H1 (cell line): ENCODE measurements around the gene UROC1. TPM values are rescaled to one million over a fixed set of nuclear protein-coding genes. Genes with fewer than 3 reads are reported as not detected.

Source experiments
- CTCF ChIA-PET: fragments of 300-600 bp; sonication (Branson Sonifier 250); formaldehyde crosslinking; loops from one replicate; lab custom pipeline; 2021; ENCODE audit not compliant: partially characterized antibody; lab: Charles Lee
- POLR2A ChIA-PET: fragments of 300-600 bp; sonication (Branson Sonifier 250); formaldehyde crosslinking; loops from one replicate; lab custom pipeline; 2021; ENCODE audit warnings: inconsistent platforms; ENCODE audit not compliant: partially characterized antibody; lab: Charles Lee
- DNase-seq, 2 experiments: peaks; one replicate each; pipeline versions ENCODE4 v3.0.0 to v3.0.0-alpha.2; 2010 to 2022; ENCODE audit warnings: low spot score in 2 of 2, low read depth in 1 of 2, mixed read lengths in 1 of 2
- FAIRE-seq: peaks from 2 replicates; lab custom pipeline; 2011; peaks lifted over from hg19 to GRCh38; lab: Jason Lieb, UNC
- H2AFZ ChIP-seq: 2 replicates; pipeline ENCODE4 v1.8.1; 2012; ENCODE audit warnings: low read length, inconsistent platforms
- H2AK5ac ChIP-seq: 2 replicates; pipeline ENCODE4 v1.6.1; 2013; ENCODE audit warnings: low read depth, low read length
- H2BK120ac ChIP-seq: replicated peaks from 2 replicates; pipeline ENCODE3; 2013; ENCODE audit warnings: low read depth, low read length, inconsistent platforms
- H2BK12ac ChIP-seq: 2 replicates; pipeline ENCODE4 v1.6.1; 2013; ENCODE audit warnings: low read depth, low read length
- H2BK15ac ChIP-seq: 2 replicates; pipeline ENCODE4 v1.6.1; 2013; ENCODE audit warnings: low read length
- H2BK20ac ChIP-seq: 2 replicates; pipeline ENCODE4 v1.6.1; 2013; ENCODE audit warnings: low read length
- H2BK5ac ChIP-seq: 2 replicates; pipeline ENCODE4 v1.6.1; 2013; ENCODE audit warnings: low read depth, low read length
- H3K14ac ChIP-seq: 2 replicates; pipeline ENCODE4 v1.6.1; 2013; ENCODE audit warnings: inconsistent platforms; ENCODE audit not compliant: insufficient read length
- H3K18ac ChIP-seq: 2 replicates; pipeline ENCODE4 v1.6.1; 2013; ENCODE audit warnings: low read length; ENCODE audit errors: extremely low read depth
- H3K23ac ChIP-seq: 2 replicates; pipeline ENCODE4 v1.6.1; 2013; ENCODE audit warnings: inconsistent platforms; ENCODE audit not compliant: insufficient read length
- H3K23me2 ChIP-seq: 2 replicates; pipeline ENCODE4 v1.6.1; 2013; ENCODE audit warnings: low read depth, low read length
- H3K27ac ChIP-seq: 2 replicates; pipeline ENCODE4 v1.6.1; 2011; ENCODE audit warnings: low read depth, low read length, inconsistent platforms
- H3K27me3 ChIP-seq, 4 experiments: replicated peaks in 1 of 4; 1 replicate in 1 of 4; 2 replicates in 3 of 4; pipeline versions ENCODE4 v1.6.1 to v1.8.1; 2011 to 2013; ENCODE audit warnings: low read length in 3 of 4, mild to moderate bottlenecking in 3 of 4, inconsistent platforms in 2 of 4, mixed read lengths in 2 of 4, moderate library complexity in 1 of 4; ENCODE audit not compliant: control insufficient read depth in 3 of 4, insufficient read depth in 3 of 4; ENCODE audit errors: extremely low read depth in 1 of 4
- H3K36me3 ChIP-seq, 4 experiments: 2 replicates each; pipeline versions ENCODE4 v1.6.1 to v1.8.1; 2011 to 2013; ENCODE audit warnings: mild to moderate bottlenecking in 4 of 4, low read length in 3 of 4, moderate library complexity in 2 of 4, control low read depth in 1 of 4, inconsistent platforms in 1 of 4; ENCODE audit not compliant: insufficient read depth in 4 of 4, control insufficient read depth in 2 of 4
- H3K4ac ChIP-seq: replicated peaks from 2 replicates; pipeline ENCODE3; 2013; ENCODE audit warnings: low read length, low read depth, mixed read lengths, inconsistent platforms; ENCODE audit not compliant: insufficient read length
- H3K4me1 ChIP-seq, 4 experiments: replicated peaks in 1 of 4; 1 replicate in 1 of 4; 2 replicates in 3 of 4; pipeline versions ENCODE4 v1.6.1 to v1.8.1; 2011 to 2013; ENCODE audit warnings: low read length in 3 of 4, inconsistent platforms in 2 of 4, mixed read lengths in 1 of 4; ENCODE audit not compliant: insufficient read depth in 4 of 4, control insufficient read depth in 3 of 4
- H3K4me2 ChIP-seq, 2 experiments: 2 replicates each; pipeline versions ENCODE4 v1.6.1 to v1.8.1; 2011 to 2013; ENCODE audit warnings: low read depth in 2 of 2, low read length in 2 of 2, control low read depth in 1 of 2, inconsistent platforms in 1 of 2, mild to moderate bottlenecking in 1 of 2; ENCODE audit not compliant: insufficient read depth in 1 of 2
- H3K4me3 ChIP-seq, 4 experiments: fragments of 200-600, 300-600 bp in 1 of 4; sonication (generic), shearing (Covaris generic), sonication (Bioruptor Twin) in 1 of 4; 2 replicates each; pipeline versions ENCODE4 v1.5.1 to v1.8.1; 2011 to 2016; ENCODE audit warnings: low read length in 4 of 4, low read depth in 3 of 4, control low read depth in 2 of 4, inconsistent platforms in 2 of 4, mild to moderate bottlenecking in 2 of 4, mixed read lengths in 1 of 4, moderate library complexity in 1 of 4; ENCODE audit not compliant: insufficient read depth in 2 of 4; ENCODE audit errors: extremely low read depth in 1 of 4
- H3K56ac ChIP-seq: replicated peaks from 2 replicates; pipeline ENCODE3; 2013; ENCODE audit warnings: low read depth, mild to moderate bottlenecking, mixed read lengths, low read length, inconsistent platforms; ENCODE audit not compliant: insufficient read length
- H3K79me1 ChIP-seq: 2 replicates; pipeline ENCODE4 v1.6.1; 2013; ENCODE audit warnings: low read depth, low read length, control low read depth
- H3K79me2 ChIP-seq, 2 experiments: 2 replicates each; pipeline versions ENCODE4 v1.6.1 to v1.8.1; 2012 to 2013; ENCODE audit warnings: low read length in 2 of 2, mild to moderate bottlenecking in 2 of 2, inconsistent platforms in 1 of 2; ENCODE audit not compliant: insufficient read depth in 2 of 2, control insufficient read depth in 1 of 2
- H3K9ac ChIP-seq, 4 experiments: replicated peaks in 1 of 4; 1 replicate in 1 of 4; 2 replicates in 3 of 4; pipeline versions ENCODE4 v1.6.1 to v1.8.1; 2011 to 2013; ENCODE audit warnings: low read depth in 3 of 4, low read length in 3 of 4, control low read depth in 2 of 4, mild to moderate bottlenecking in 2 of 4, moderate library complexity in 2 of 4, inconsistent platforms in 1 of 4; ENCODE audit errors: extremely low read depth in 1 of 4
- H3K9me3 ChIP-seq, 2 experiments: 2 replicates each; pipeline versions ENCODE4 v1.6.1 to v1.8.1; 2012 to 2013; ENCODE audit warnings: mild to moderate bottlenecking in 2 of 2, moderate library complexity in 2 of 2, control low read depth in 1 of 2, inconsistent platforms in 1 of 2, low read depth in 1 of 2, low read length in 1 of 2, mixed read lengths in 1 of 2; ENCODE audit not compliant: insufficient read depth in 2 of 2
- H4K20me1 ChIP-seq, 2 experiments: replicated peaks in 1 of 2; 2 replicates each; pipeline versions ENCODE3 to v1.8.1; 2011 to 2013; ENCODE audit warnings: inconsistent platforms in 2 of 2, low read length in 2 of 2, mild to moderate bottlenecking in 1 of 2; ENCODE audit not compliant: insufficient read depth in 2 of 2, control insufficient read depth in 1 of 2
- H4K5ac ChIP-seq: 2 replicates; pipeline ENCODE4 v1.6.1; 2013; ENCODE audit warnings: low read length, low read depth, mixed read lengths, inconsistent platforms; ENCODE audit not compliant: insufficient read length
- H4K8ac ChIP-seq: 2 replicates; pipeline ENCODE4 v1.8.0; 2013; ENCODE audit warnings: mild to moderate bottlenecking, moderate library complexity, low read length, inconsistent platforms; ENCODE audit not compliant: insufficient read depth; ENCODE audit errors: extremely low read depth
- H4K91ac ChIP-seq: replicated peaks from 2 replicates; pipeline ENCODE3; 2013; ENCODE audit warnings: low read length, mixed read lengths, inconsistent platforms; ENCODE audit not compliant: insufficient read length
- WGBS, 2 experiments: shearing (Covaris generic) in 1 of 2; methylation state at CpG; one replicate each; pipeline versions ENCODE4 v1.1.6 to v1.1.7; 2013 to 2015; ENCODE audit warnings: low lambda C conversion rate in 2 of 2, mixed read lengths in 2 of 2, inconsistent platforms in 1 of 2, low coverage in 1 of 2, missing lambda C conversion rate in 1 of 2; ENCODE audit not compliant: insufficient replicate concordance in 2 of 2, insufficient coverage in 1 of 2, insufficient read length in 1 of 2; ENCODE audit errors: extremely low coverage in 1 of 2, missing lambda C conversion rate in 1 of 2; 5-methylcytosine and 5-hydroxymethylcytosine counted together
- polyA plus RNA-seq, 7 experiments: library from polyadenylated mRNA; depleted of rRNA in 3 of 7; stranded (reverse) in 5 of 7; unstranded in 2 of 7; fragments of >200 nt in 5 of 7; fragments of 200-250 nt in 2 of 7; gene quantifications; 1 replicate in 5 of 7; 2 replicates in 1 of 7; 4 replicates in 1 of 7; pipeline versions ENCODE4 v1.2.1 to v1.2.3, GENCODE V29; 2011 to 2013; ENCODE audit warnings: missing spikeins in 2 of 7, mixed read lengths in 2 of 7
- total RNA-seq: library from RNA; stranded (reverse); fragmentation: NEBNext Ultra II Directional; extraction: Animal tissue kit (Norgen Biotek cat#: 25700); gene quantifications from 2 replicates; pipeline ENCODE4 v1.2.1, GENCODE V29; 2021

Gene UROC1
- total and polyA plus RNA-seq, 2 of the 8 experiments (the other 6 are each of a cell fraction or from before 2014, with no cell fraction given): 0.03 TPM; not detected in 1

DNA sequence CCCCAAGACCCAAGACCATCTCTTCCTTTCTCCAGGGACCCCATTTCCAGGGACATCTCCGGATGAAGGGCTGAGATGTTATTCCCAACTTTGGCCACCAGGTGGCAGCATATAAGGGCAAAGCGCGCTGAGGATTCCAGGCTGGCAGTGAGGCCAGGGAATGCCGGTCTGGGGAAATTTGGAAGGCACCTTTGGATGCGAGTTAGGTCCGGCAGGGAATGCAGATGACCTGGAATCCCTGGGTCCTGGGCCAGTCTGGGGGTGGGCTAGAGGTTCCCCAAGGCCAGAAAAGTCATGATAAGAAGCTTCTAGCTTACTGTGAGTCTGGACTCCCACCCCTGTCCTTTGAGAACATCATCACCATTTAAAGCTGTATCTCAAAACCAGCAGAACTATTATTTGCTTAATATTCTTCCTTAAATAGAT is 4.8 kb upstream of the UROC1 start:
- Histone ChIP-seq H3K79me2 (no peaks in the 10 kb centered on the region), H4K20me1 (no peaks in the 10 kb centered on the region), H3K4me3 (no peak overlapping the region), H3K9me3 (no peaks in the 10 kb centered on the region), H3K27ac (no peak overlapping the region), H2AFZ (no peak overlapping the region), H2BK12ac (no peak overlapping the region), H3K27me3 (peaks cover 0 to 16% (median 11%) of the 10 kb centered on the region in 4 experiments; a peak in 5 of 7 replicates), H2BK15ac (no peak overlapping the region; the same call in 1 of the 2 replicates), H4K5ac (no peak overlapping the region), H3K23ac (no peak overlapping the region), H3K4me1 (peaks cover 0 to 15% (median 10%) of the 10 kb centered on the region in 4 experiments; a peak in 6 of 7 replicates), H3K4ac (no peak overlapping the region), H3K4me2 (no peak overlapping the region), H3K56ac (no peak overlapping the region), H2BK5ac (no peak overlapping the region), H2AK5ac (no peak overlapping the region), H3K18ac (no peak overlapping the region), H3K79me1 (no peaks in the 10 kb centered on the region), H4K8ac (no peak overlapping the region), H3K14ac (no peak overlapping the region), H4K91ac (no peak overlapping the region), H2BK120ac (no peak overlapping the region), H3K36me3 (no peaks in the 10 kb centered on the region), H3K9ac (no peak overlapping the region), H3K23me2 (peaks cover 5% of the 10 kb centered on the region; the same call in 1 of the 2 replicates), H2BK20ac (no peak overlapping the region)
- FAIRE-seq (peak; percentile 75), DNase-seq (peak in 1 of 2 experiments; percentile 87)
- ChIA-PET POLR2A (no interaction called here), CTCF (interaction anchor here (0.6 to 4.1 kb wide), 24 partner anchors 8 to 470 kb away, joined by 3 to 35 read pairs (median 4); no protein-coding TSS in a partner anchor)
- 6% methylated on average over 6 of the region's 6 CpGs; no CpG with 5 or more reads in 1 of the 2 experiments for WGBS, 2 experiments
